GM19467 (cell line): ENCODE measurements around the gene MGAT2.
"Not testable (repeated sequence)": the region's sequence is repeated elsewhere in the genome, so short reads cannot be mapped to it uniquely, and the experiment has no call there.

Source experiments
- ATAC-seq: cut with Tn5 transposase; IDR thresholded peaks from one replicate; pipeline ENCODE4 v1.9.1; 2021; ENCODE audit warnings: mild to moderate bottlenecking, moderate library complexity; ENCODE audit not compliant: unreplicated experiment

MGAT2 gene

GRCh38 chr14:49653508-49653907 lies 32.9 kb downstream of the MGAT2 start:
- no peak for ATAC-seq

GRCh38 chr14:49654511-49654910 lies 33.9 kb downstream of the MGAT2 start:
- ATAC-seq = no peak

- not testable (repeated sequence) for ATAC-seq
These were observed 36.9 kb downstream of the MGAT2 start for GRCh38 chr14:49657500-49657899.

GRCh38 chr14:49659526-49660455 lies 39.2 kb downstream of the MGAT2 start:
- ATAC-seq = no peak

- ATAC-seq = no peak
These were observed 49.9 kb downstream of the MGAT2 start for GRCh38 chr14:49670475-49670874.
